ENCODE results near the gene ANKRD40.

The ANKRD40 gene

DNA sequence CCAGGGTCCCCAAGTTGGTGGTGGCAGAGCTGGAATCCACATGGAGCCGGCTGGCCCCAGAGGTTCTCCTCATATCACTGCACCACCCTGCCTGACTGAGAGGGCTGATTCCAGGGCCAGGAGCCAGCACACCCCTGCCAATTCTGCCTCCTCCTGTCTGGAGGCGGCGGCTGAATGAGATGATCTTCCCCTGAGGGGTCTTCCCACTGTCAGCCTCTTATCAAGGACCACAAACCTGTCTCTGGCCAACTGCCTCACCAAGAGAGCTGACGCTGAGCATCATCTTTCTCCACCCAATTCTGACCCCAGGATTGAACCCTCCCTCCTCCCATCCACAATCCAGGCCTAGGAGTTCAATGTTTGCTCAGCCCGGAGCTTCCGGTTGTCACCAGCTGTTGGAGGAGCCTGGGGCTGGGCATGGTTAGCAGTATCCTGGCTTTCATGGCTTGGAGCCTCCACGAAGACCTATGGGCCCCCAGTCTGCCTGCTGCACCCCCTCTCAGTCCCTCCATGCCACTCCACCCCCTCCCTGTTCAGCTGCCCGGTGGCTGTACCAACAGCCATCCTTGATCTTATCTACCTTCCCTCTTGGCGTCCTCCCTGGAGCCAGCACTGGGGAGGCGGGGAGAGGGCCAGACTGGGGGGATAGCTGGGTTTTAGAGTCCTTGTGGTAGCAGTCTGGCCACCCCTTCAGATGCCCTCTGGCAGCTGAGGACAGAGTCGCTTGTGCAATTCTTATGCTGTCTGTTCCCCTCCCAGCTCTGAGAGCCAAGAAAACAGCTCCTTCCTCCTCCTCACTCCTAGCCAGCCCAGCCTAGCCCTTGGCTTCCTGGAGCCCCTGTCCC is 47.5 kb downstream of the ANKRD40 start:
- TF ChIP-seq, protein P1, sequence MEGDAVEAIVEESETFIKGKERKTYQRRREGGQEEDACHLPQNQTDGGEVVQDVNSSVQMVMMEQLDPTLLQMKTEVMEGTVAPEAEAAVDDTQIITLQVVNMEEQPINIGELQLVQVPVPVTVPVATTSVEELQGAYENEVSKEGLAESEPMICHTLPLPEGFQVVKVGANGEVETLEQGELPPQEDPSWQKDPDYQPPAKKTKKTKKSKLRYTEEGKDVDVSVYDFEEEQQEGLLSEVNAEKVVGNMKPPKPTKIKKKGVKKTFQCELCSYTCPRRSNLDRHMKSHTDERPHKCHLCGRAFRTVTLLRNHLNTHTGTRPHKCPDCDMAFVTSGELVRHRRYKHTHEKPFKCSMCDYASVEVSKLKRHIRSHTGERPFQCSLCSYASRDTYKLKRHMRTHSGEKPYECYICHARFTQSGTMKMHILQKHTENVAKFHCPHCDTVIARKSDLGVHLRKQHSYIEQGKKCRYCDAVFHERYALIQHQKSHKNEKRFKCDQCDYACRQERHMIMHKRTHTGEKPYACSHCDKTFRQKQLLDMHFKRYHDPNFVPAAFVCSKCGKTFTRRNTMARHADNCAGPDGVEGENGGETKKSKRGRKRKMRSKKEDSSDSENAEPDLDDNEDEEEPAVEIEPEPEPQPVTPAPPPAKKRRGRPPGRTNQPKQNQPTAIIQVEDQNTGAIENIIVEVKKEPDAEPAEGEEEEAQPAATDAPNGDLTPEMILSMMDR (IDR thresholded peaks at IDR 0.05; ENCODE audit: low read depth, low read length), result no peak
- H3K4me3 ChIP-seq (ENCODE audit: low read depth, low read length), result no peak overlapping the region

DNA sequence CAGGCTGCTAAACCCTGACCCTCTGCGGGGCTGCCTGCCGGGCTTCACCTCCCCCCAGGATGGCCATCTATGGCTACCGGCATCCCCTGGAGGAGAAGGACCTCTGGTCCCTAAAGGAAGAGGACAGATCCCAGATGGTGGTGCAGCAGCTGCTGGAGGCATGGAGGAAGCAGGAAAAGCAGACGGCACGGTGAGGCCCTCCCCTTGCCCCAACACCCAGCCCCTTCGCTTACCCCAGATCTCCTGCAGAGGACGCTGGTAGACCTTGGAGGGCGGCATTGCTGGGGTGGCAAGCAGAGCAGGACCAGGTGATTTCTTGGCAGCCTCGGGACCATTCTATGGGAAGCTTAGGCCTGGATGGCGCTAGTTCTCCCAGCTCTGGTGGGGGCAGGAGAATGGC is 48.5 kb downstream of the ANKRD40 start:
- H3K4me3 ChIP-seq (ENCODE audit: low read depth, low read length), result no peak overlapping the region
- TF ChIP-seq, protein P1 (IDR thresholded peaks at IDR 0.05; ENCODE audit: low read depth, low read length), result no peak

- no peak overlapping the region for H3K4me3 ChIP-seq (ENCODE audit: low read depth, low read length)
Measured at GRCh38 chr17:50658616-50659015, 49.1 kb downstream of the ANKRD40 start.

GRCh38 chr17:50657627-50658026 is 50.1 kb downstream of the ANKRD40 start:
- TF ChIP-seq, protein P1 (IDR thresholded peaks at IDR 0.05; ENCODE audit: low read depth, low read length), result no peak
- no peak overlapping the region for H3K4me3 ChIP-seq (ENCODE audit: low read depth, low read length)

More at GRCh38 chr17:50658616-50659015, 49.1 kb downstream of the ANKRD40 start:
- TF ChIP-seq, protein P1 (IDR thresholded peaks at IDR 0.05; ENCODE audit: low read depth, low read length), result no peak

GRCh38 chr17:50657054-50657453 is 50.7 kb downstream of the ANKRD40 start:
- no peak overlapping the region for H3K4me3 ChIP-seq (ENCODE audit: low read depth, low read length)
- TF ChIP-seq, protein P1 (IDR thresholded peaks at IDR 0.05; ENCODE audit: low read depth, low read length), result no peak

- H3K4me3 ChIP-seq (ENCODE audit: low read depth, low read length), result no peak overlapping the region
- TF ChIP-seq, protein P1 (IDR thresholded peaks at IDR 0.05; ENCODE audit: low read depth, low read length), result no peak
Measured at GRCh38 chr17:50656509-50656908, 51.2 kb downstream of the ANKRD40 start.

- TF ChIP-seq, protein P1 (IDR thresholded peaks at IDR 0.05; ENCODE audit: low read depth, low read length), result no peak
- H3K4me3 ChIP-seq (ENCODE audit: low read depth, low read length), result no peak overlapping the region
Measured at GRCh38 chr17:50653738-50654137, 54.0 kb downstream of the ANKRD40 start.

Measured in WI38 (cell line).